ENCODE measurements around the gene RHBDD3.

Gene RHBDD3

GRCh38 chr22:29216873-29217666 lies 50.7 kb downstream of the RHBDD3 start:
- no peak for DNase-seq

DNA sequence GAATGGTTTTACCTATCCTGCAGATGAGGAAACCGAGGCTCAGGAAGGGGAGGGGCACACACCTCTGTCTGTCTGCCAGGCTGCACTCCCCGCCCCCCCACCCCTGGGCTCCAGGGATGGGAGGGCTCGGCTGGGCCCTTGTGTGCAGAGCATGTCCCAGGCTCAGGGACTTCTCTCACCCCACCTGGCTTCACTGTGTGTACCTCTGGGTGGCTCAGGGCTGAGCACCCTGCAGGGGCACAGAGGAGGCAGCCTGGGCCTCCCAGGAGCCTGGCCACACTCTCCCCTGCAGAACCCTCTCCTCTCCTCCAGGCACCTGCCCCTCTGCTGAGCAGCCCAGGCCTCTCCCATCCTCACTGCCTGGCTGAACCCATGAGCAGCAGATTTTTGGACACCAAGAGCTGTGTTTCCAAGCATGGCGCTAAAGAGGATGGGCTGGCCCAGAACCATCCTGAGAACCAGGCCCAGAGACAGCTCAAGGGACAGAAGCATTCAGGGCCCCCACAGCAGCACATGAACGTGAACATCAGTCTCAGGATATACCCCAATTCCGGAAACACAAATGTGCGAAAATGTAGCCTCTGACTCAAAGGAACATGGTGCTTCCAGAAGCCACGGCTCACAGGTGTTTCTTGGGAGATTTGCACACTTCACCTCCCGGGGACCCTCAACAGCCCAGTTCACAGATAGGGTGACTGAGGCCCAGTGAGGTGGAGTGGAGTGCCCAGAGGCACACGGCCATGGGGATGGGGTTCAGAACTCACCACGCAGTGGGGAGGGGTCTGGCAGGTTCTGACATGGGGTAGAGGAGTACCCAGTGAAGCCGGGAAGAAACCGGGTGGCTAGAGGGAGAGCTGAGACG lies 51.5 kb downstream of the RHBDD3 start:
- DNase-seq, result no peak

DNA sequence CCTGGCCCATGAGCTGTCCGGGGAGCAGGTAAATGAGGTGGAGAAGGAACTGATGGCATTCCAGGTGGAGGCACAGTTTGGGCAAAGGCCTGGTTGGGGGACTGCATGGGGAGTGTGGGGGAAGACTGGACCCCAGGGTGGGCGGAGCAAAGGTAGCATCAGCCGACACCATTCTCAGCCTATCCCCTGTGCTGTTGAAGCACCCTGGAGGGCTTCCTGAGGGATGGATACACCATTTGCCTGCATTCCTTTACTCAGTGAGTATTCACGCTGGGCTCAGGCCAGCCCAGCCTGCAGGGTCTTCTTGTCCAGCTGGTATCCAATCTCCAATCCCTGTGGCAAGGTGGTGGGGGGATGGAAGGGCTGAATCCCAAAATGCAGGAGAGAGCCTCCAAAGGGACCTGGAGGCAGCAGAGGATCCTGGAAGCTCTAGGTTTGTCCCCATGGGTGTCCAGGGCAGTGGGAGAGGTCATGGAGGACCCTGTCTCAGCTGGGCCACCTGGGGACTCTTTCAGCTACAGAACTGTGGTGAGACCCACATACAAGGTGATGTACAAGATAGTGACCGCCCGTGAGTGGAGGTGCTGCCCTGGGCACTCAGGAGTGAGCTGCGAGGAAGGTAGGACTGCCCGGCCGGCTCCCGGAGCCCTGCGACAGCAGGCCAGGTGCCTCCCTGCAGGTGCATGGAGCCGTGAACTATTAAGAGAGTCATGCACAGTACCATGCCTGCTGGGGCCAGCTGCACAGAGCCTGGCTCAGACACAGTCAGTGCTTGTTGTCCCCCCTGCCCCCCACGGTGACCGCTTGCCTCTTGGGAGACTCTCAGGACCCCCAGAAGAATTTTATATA lies 52.5 kb downstream of the RHBDD3 start:
- DNase-seq, result no peak

GRCh38 chr22:29214232-29214631 lies 53.5 kb downstream of the RHBDD3 start:
- no peak for DNase-seq

DNA sequence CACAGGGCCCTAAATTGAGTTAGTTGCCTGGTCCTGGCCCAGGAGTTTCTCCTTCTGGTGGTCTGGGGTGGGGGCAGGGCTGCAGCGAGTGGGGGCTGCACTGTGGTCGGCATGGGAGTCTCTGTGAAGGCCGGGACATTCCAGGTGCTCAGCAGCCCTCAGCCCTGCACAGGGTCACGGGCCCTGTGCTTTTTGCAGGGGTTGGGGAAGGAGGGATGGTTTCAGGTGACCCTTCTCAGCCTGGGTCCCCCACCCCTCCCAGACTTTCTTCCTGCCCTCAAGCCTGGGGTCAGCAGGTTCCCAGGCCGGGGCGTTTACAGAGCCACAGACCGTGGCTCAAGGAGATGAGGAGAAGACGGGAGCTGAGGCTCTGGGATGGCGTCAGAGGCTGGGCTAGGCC lies 54.3 kb downstream of the RHBDD3 start:
- no peak for DNase-seq

DNA sequence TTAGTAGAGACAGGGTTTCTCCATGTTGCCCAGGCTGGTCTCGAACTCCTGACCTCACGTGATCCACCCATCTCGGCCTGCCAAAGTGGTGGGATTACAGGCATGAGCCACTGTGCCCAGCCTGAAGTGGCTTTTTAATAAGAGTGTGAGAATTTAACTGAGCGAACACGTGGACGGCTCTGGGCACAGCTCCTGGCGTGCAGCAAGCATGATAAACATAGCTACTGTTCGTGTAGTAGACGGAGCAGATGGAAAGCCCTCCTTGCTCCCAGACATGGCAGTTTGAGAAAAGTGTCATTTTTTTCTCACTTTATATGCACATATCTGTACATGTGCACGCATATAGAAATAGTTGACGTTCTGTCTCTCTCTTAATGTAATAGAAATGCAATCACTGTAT lies 55.0 kb downstream of the RHBDD3 start:
- no peak for DNase-seq

GRCh38 chr22:29211466-29211865 lies 56.3 kb downstream of the RHBDD3 start:
- no peak for DNase-seq

- no peak for DNase-seq
Measured at GRCh38 chr22:29211066-29211465, 56.7 kb downstream of the RHBDD3 start.

Measured in activated CD4-positive, alpha-beta T cell treated with anti-CD3 and anti-CD28 coated beads for 48 hours (primary cell).